GM21717 (cell line): ENCODE data around the gene USP32.

Experiments
- ATAC-seq: cut with Tn5 transposase; IDR thresholded peaks from one replicate; pipeline ENCODE4 v1.9.1; 2021; ENCODE audit warnings: mild to moderate bottlenecking, moderate library complexity; ENCODE audit not compliant: unreplicated experiment

The USP32 gene

GRCh38 chr17:60303406-60304099, 88.4 kb downstream of the USP32 start:
- no peak for ATAC-seq

- ATAC-seq, result no peak
Measured at GRCh38 chr17:60301649-60302048, 90.3 kb downstream of the USP32 start.

GRCh38 chr17:60300949-60301348, 91.0 kb downstream of the USP32 start:
- no peak for ATAC-seq

GRCh38 chr17:60300011-60300410, 91.9 kb downstream of the USP32 start:
- no peak for ATAC-seq

GRCh38 chr17:60297760-60298401, 94.1 kb downstream of the USP32 start:
- no peak for ATAC-seq

GRCh38 chr17:60296177-60296576, 95.8 kb downstream of the USP32 start:
- ATAC-seq, result no peak

GRCh38 chr17:60293580-60294335, 98.2 kb downstream of the USP32 start:
- ATAC-seq, result no peak

- no peak for ATAC-seq
Measured at GRCh38 chr17:60292697-60293096, 99.2 kb downstream of the USP32 start.

- ATAC-seq, result no peak
Measured at GRCh38 chr17:60284709-60285108, 107.2 kb downstream of the USP32 start.

- no peak for ATAC-seq
Measured at GRCh38 chr17:60283816-60284215, 108.1 kb downstream of the USP32 start.

- no peak for ATAC-seq
Measured at GRCh38 chr17:60280673-60281072, 111.3 kb downstream of the USP32 start.

GRCh38 chr17:60278237-60278636, 113.7 kb downstream of the USP32 start:
- no peak for ATAC-seq

GRCh38 chr17:60277258-60277657, 114.7 kb downstream of the USP32 start:
- ATAC-seq, result no peak

- no peak for ATAC-seq
Measured at GRCh38 chr17:60269417-60269816, 122.5 kb downstream of the USP32 start.

GRCh38 chr17:60260540-60260939, 131.4 kb downstream of the USP32 start:
- ATAC-seq, result no peak

- ATAC-seq, result no peak
Measured at GRCh38 chr17:60258313-60258712, 133.6 kb downstream of the USP32 start.

- no peak for ATAC-seq
Measured at GRCh38 chr17:60256174-60256573, 135.8 kb downstream of the USP32 start.

- no peak for ATAC-seq
Measured at GRCh38 chr17:60253048-60253447, 138.9 kb downstream of the USP32 start.

GRCh38 chr17:60252459-60252858, 139.5 kb downstream of the USP32 start:
- no peak for ATAC-seq

- ATAC-seq, result no peak
Measured at GRCh38 chr17:60249290-60249826, 142.6 kb downstream of the USP32 start.

- no peak for ATAC-seq
Measured at GRCh38 chr17:60248618-60249289, 143.2 kb downstream of the USP32 start.
